ENCODE data around the gene TNC.

Gene TNC

DNA sequence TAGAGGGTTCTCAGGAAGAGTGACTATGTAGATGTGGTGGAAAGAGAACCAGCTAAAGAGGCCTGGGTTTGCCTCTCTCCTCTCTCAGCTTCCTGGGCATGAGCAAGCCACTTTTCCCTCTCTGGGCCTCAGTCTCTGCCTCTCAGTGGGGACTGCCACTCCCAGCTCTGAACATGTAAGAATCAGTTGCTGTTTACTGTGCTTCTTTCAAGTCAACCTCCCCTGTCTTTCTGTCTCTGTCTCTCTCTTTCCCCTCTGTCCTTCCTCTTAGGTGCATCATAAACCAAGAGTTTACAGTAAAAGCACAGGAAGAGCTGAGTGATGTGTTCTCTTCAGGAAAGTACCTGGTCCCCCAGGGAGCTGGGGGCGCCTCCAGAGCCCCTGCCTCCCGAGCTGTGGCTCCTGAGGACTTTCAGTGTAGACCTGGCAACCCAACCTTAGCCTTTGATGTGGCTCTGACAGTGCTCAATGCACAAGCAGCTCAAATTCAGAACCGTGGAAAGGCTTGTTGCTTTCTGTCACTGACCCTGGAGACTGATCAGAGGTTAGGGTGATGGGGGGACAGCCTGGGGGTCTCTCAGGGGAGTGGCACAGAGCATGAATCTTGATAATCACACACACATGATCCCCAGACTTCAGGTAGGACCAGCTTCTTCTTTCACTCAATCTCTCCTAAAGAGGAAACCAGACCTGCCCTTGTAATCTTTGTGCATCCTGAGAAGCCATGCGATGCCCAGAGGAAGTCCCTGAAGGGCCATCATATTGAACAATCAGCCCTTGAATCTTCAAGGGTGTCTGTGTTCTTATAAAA lies 128.2 kb downstream of the TNC start:
- CTCF ChIA-PET: no interaction called here
- TF ChIP-seq PKNOX1 (IDR thresholded peaks at IDR 0.05) (no peak), TARDBP (IDR thresholded peaks at IDR 0.05) (no peak), FOXA1 (IDR thresholded peaks at IDR 0.05) (no peak), CTBP1 (IDR thresholded peaks at IDR 0.05; ENCODE audit: borderline replicate concordance) (no peak), ZNF384 (IDR thresholded peaks at IDR 0.05) (no peak), FOXK2 (IDR thresholded peaks at IDR 0.05) (no peak), BHLHE40 (IDR thresholded peaks at IDR 0.05; ENCODE audit: borderline replicate concordance) (no peak)
- POLR2A ChIA-PET: no interaction called here
- DNase-seq (ENCODE audit: extremely low spot score): no peak

- ChIA-PET POLR2A (no interaction called here), CTCF (no interaction called here)
- DNase-seq (ENCODE audit: extremely low spot score): no peak
- TF ChIP-seq FOXM1 (IDR thresholded peaks at IDR 0.05; ENCODE audit: borderline replicate concordance) (no peak), FOXK2 (IDR thresholded peaks at IDR 0.05) (no peak), L3MBTL2 (conservative IDR thresholded peaks at IDR 0.05) (no peak), BHLHE40 (IDR thresholded peaks at IDR 0.05; ENCODE audit: borderline replicate concordance) (no peak)
Measured at GRCh38 chr9:114988962-114989599, 128.9 kb downstream of the TNC start.

DNA sequence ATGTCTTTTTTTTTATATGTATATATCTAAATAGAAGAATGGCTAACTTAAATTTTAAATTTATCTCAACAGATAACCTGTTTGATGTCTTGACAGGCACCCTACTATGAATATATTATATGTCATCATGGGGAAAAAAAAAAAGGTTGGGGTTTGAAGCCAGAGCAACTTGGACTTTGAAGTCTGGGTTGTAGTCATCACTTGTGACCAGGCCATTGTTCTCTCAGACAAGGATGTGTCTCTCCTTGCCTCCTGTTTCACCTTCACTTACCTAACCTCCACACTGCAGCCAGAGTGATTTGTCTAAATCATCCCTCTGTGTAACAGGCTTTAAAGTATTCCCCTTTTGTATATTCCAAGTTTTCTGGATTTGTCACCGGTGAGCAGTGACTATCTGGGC lies 130.8 kb downstream of the TNC start:
- no peak for TF ChIP-seq ZNF384 (IDR thresholded peaks at IDR 0.05)
- TF ChIP-seq FOXK2 (IDR thresholded peaks at IDR 0.05): no peak
- TF ChIP-seq LEF1 (IDR thresholded peaks at IDR 0.05; ENCODE audit: borderline replicate concordance): no peak
- DNase-seq (ENCODE audit: extremely low spot score): no peak
- CTCF ChIA-PET: interaction anchor here (0.6 kb wide), 1 partner anchor 23 kb away, joined by 3 read pairs; no protein-coding TSS in a partner anchor
- POLR2A ChIA-PET: no interaction called here

DNA sequence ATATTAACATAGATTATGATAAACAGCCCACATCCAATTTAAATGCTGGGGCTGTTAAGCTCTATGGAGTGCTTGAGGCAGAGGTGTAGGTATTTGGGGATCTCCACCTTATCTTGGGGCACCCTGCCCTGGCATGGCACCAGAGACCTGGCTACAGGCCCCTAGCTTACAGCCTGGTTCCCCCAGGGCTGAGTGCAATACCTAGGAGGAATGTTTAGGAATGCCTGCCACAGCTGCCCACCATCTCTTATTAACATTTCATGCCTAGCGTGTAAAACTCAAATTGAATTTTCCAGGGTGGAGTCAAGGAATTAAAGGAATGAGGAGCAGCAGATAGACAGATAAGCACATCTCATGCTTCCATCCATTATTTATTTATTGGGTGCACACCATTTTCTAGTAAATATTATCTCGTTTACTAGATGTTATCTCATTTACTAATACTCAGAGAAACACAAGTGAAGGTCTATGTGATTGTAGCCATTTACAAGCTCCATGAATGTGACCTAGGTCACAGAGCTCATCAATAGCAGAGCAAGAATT lies 131.9 kb downstream of the TNC start:
- CTCF ChIA-PET: no interaction called here
- DNase-seq (ENCODE audit: extremely low spot score): no peak
- POLR2A ChIA-PET: no interaction called here
- TF ChIP-seq SUZ12 (IDR thresholded peaks at IDR 0.05) (no peak), L3MBTL2 (conservative IDR thresholded peaks at IDR 0.05) (no peak), CTBP1 (IDR thresholded peaks at IDR 0.05; ENCODE audit: borderline replicate concordance) (no peak), ELF4 (IDR thresholded peaks at IDR 0.05) (no peak), TARDBP (IDR thresholded peaks at IDR 0.05) (no peak), ARNT (IDR thresholded peaks at IDR 0.05) (no peak), FOXA1 (IDR thresholded peaks at IDR 0.05) (no peak), FOXM1 (IDR thresholded peaks at IDR 0.05; ENCODE audit: borderline replicate concordance) (no peak)

DNA sequence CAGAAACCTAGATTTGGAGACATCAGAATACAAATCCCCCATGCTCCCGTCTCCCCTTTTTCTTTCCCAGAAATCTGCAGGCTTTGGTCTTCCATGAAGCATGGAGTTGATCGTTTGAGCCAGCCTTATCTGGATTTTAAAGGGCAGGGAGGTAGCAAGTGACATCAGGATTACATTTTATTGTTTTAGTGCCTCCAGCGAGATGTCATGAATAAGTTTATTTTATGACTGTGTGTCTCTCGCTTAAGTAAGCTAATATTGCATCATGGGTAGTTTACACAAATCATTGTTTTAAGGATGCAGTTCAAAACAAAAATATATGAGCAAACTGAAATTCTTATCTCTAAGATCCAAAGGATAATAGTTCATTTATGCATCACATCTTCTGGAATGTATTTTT lies 136.9 kb downstream of the TNC start:
- no peak for TF ChIP-seq TARDBP (IDR thresholded peaks at IDR 0.05)
- ChIA-PET CTCF (no interaction called here), POLR2A (no interaction called here)
- no peak for DNase-seq (ENCODE audit: extremely low spot score)

GRCh38 chr9:114973216-114973615 lies 144.7 kb downstream of the TNC start:
- no peak for DNase-seq (ENCODE audit: extremely low spot score)
- CTCF ChIA-PET: no interaction called here
- POLR2A ChIA-PET: no interaction called here
- TF ChIP-seq TARDBP (IDR thresholded peaks at IDR 0.05) (no peak), HDGF (IDR thresholded peaks at IDR 0.05; ENCODE audit: borderline replicate concordance) (no peak), NFRKB (IDR thresholded peaks at IDR 0.05) (no peak)

DNA sequence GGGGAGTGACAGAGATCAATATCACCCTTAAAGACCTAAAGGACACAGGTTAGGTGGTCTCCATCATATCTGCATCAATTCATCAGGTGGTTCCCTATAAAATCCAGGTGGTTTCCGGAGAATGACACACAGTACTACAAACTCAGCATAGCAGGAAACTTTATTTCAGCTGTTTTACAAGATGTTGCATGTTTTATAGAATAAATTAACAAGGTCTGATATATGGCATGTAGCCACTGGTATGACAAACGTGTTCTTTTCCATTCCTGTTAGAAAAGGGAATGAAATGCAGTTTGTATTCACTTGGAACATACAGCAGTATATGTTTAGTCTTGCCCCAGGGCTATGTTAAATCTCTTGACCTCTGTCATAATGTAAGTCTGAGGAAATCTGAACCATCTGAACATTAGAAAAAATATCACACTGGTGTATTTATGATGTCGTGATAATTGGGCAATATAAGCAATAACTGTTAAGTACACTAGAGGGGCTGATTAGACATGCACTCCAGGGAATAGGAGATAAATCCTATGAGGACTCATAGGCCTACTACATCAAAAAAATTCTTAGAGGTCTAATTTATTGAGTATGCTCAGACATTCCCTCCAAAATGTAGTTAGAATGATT lies 145.3 kb downstream of the TNC start:
- no peak for TF ChIP-seq FOXK2 (IDR thresholded peaks at IDR 0.05)
- no peak for TF ChIP-seq LEF1 (IDR thresholded peaks at IDR 0.05; ENCODE audit: borderline replicate concordance)
- POLR2A ChIA-PET: no interaction called here
- CTCF ChIA-PET: no interaction called here
- no peak for DNase-seq (ENCODE audit: extremely low spot score)

Measured in HEK293T (cell line).